OCI-LY7 (cell line): Measurements from ENCODE around the gene PTPN14. TPM values are rescaled to one million over a fixed set of nuclear protein-coding genes. Genes with fewer than 3 reads are reported as not detected.

Experiments
- BruUV-seq: library from RNA; stranded (reverse); fragments of 400-500 nt; replicated peaks from 2 replicates; lab custom pipeline; 2021; lab: Mats Ljungman, UMichigan
- CTCF ChIA-PET: fragments of 300-600 bp; sonication (Branson Sonifier 250); formaldehyde crosslinking; loops from one replicate; lab custom pipeline; 2022; ENCODE audit warnings: antibody characterized with exemption; ENCODE audit not compliant: unreplicated experiment; lab: Charles Lee
- POLR2A ChIA-PET: fragments of 300-600 bp; sonication (Branson Sonifier 250); formaldehyde crosslinking; loops from one replicate; lab custom pipeline; 2022; ENCODE audit warnings: antibody characterized with exemption; lab: Charles Lee
- DNase-seq: peaks from one replicate; pipeline ENCODE4 v3.0.0-alpha.2; 2015; ENCODE audit warnings: low spot score
- H2AFZ ChIP-seq: fragments of 200-600 bp; sonication (generic), shearing (Covaris generic); 2 replicates; pipeline ENCODE4 v1.6.1; 2014; ENCODE audit warnings: mild to moderate bottlenecking, antibody characterized with exemption, low read length, moderate library complexity
- H3K27ac ChIP-seq: fragments of 200-600 bp; sonication (generic); 2 replicates; pipeline ENCODE4 v1.5.1; 2014; ENCODE audit warnings: mixed run types, low read depth, mild to moderate bottlenecking, moderate library complexity, low read length, inconsistent platforms; ENCODE audit not compliant: poor library complexity, severe bottlenecking
- H3K36me3 ChIP-seq: fragments of 200-600 bp; sonication (generic); 2 replicates; pipeline ENCODE4 v1.6.1; 2014; ENCODE audit warnings: mild to moderate bottlenecking, antibody characterized with exemption, low read length, moderate library complexity, mixed read lengths; ENCODE audit not compliant: insufficient read depth
- H3K4me1 ChIP-seq: fragments of 200-600 bp; sonication (generic); 2 replicates; pipeline ENCODE4 v1.5.1; 2014; ENCODE audit warnings: mild to moderate bottlenecking, low read length; ENCODE audit not compliant: insufficient read depth, poor library complexity, severe bottlenecking
- H3K4me2 ChIP-seq: fragments of 200-600 bp; sonication (generic); 2 replicates; pipeline ENCODE4 v1.6.1; 2014; ENCODE audit warnings: mild to moderate bottlenecking, low read length
- H3K4me3 ChIP-seq: fragments of 200-600 bp; sonication (generic); 2 replicates; pipeline ENCODE4 v1.5.1; 2014; ENCODE audit warnings: mild to moderate bottlenecking, low read depth, low read length; ENCODE audit not compliant: poor library complexity, severe bottlenecking
- H3K79me2 ChIP-seq: fragments of 200-600 bp; sonication (generic); 2 replicates; pipeline ENCODE4 v1.6.1; 2016; ENCODE audit warnings: low read depth, mild to moderate bottlenecking, low read length, moderate library complexity, mixed read lengths; ENCODE audit not compliant: insufficient read depth
- H3K9me2 ChIP-seq: fragments of 200-600 bp; sonication (generic); 2 replicates; pipeline ENCODE4 v1.6.1; 2016; ENCODE audit warnings: mild to moderate bottlenecking, low read length, mixed read lengths; ENCODE audit not compliant: insufficient read depth
- H3K9me3 ChIP-seq: fragments of 200-600 bp; sonication (generic); 2 replicates; pipeline ENCODE4 v1.6.1; 2014; ENCODE audit warnings: mild to moderate bottlenecking, mixed run types, low read length, mixed read lengths
- H4K20me1 ChIP-seq: fragments of 200-600 bp; sonication (generic); 2 replicates; pipeline ENCODE4 v1.6.1; 2014; ENCODE audit warnings: mild to moderate bottlenecking, antibody characterized with exemption, low read length, moderate library complexity, mixed read lengths; ENCODE audit not compliant: insufficient read depth
- EZH2phosphoT487 ChIP-seq: fragments of 200-600 bp; sonication (generic); IDR thresholded peaks from 2 replicates; pipeline ENCODE4 v1.6.1; 2018; ENCODE audit warnings: low read depth, borderline replicate concordance, mild to moderate bottlenecking, mixed run types, antibody characterized with exemption, low read length, moderate library complexity, mixed read lengths
- intact Hi-C: fragments of 100-400 bp; cut with micrococcal nuclease; formaldehyde crosslinking; loops from one replicate; pipeline ENCODE4 v1.10.0; 2022; ENCODE audit not compliant: unreplicated experiment
- total RNA-seq, 2 experiments: library from RNA; depleted of rRNA in 1 of 2; stranded (reverse); fragments of >200 nt in 1 of 2; shearing (Covaris generic) in 1 of 2; gene quantifications; 2 replicates each; pipeline ENCODE4 v1.2.3, GENCODE V29; 2014 to 2022
- TF ChIP-seq, protein P1 (sequence below): fragments of 200-600 bp; sonication (generic); conservative IDR thresholded peaks from 2 replicates; pipeline ENCODE4 v1.5.1; 2014; ENCODE audit warnings: mild to moderate bottlenecking, antibody characterized with exemption, low read length, moderate library complexity, mixed read lengths

Gene PTPN14
- total RNA-seq, 2 experiments from 2014 or later: not detected

DNA sequence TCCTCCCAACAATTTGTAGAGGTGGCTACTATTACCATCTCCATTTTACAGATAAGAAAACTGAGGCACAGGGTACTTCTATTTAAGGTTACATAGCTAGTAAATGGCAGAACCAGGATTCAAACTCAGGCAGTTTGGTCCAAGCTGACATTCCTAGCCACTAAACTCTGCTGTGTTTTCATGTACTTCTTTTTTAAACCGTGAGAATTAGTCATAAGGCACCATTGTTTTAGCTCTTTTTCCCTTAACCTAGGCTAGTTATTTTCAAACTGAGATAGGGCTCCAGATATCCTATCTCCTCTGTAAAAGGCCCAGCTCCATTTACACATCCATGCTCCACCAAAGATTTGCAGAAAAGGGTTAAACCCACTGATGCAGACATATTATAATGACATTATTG lies 92.9 kb downstream of the PTPN14 start:
- H3K4me2 ChIP-seq: no peak overlapping the region
- no peaks in the 10 kb centered on the region for H3K36me3 ChIP-seq
- no peaks in the 10 kb centered on the region for H3K9me3 ChIP-seq
- TF ChIP-seq EZH2phosphoT487: no peak
- TF ChIP-seq, protein P1, sequence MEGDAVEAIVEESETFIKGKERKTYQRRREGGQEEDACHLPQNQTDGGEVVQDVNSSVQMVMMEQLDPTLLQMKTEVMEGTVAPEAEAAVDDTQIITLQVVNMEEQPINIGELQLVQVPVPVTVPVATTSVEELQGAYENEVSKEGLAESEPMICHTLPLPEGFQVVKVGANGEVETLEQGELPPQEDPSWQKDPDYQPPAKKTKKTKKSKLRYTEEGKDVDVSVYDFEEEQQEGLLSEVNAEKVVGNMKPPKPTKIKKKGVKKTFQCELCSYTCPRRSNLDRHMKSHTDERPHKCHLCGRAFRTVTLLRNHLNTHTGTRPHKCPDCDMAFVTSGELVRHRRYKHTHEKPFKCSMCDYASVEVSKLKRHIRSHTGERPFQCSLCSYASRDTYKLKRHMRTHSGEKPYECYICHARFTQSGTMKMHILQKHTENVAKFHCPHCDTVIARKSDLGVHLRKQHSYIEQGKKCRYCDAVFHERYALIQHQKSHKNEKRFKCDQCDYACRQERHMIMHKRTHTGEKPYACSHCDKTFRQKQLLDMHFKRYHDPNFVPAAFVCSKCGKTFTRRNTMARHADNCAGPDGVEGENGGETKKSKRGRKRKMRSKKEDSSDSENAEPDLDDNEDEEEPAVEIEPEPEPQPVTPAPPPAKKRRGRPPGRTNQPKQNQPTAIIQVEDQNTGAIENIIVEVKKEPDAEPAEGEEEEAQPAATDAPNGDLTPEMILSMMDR: no peak
- H2AFZ ChIP-seq: no peak overlapping the region
- CTCF ChIA-PET: interaction anchor here (0.6 kb wide), 1 partner anchor 16 kb away, joined by 3 read pairs; no protein-coding TSS in a partner anchor
- no peak for DNase-seq
- no peaks in the 10 kb centered on the region for H3K9me2 ChIP-seq
- no peak overlapping the region for H3K27ac ChIP-seq
- H3K79me2 ChIP-seq: no peaks in the 10 kb centered on the region
- intact Hi-C loops: no loop called here
- no TSS peak for BruUV-seq
- H3K4me3 ChIP-seq: no peak overlapping the region
- H3K4me1 ChIP-seq: no peaks in the 10 kb centered on the region
- H4K20me1 ChIP-seq: no peaks in the 10 kb centered on the region
- POLR2A ChIA-PET: interaction anchor here (0.8 kb wide), 1 partner anchor 28 kb away, joined by 3 read pairs; no protein-coding TSS in a partner anchor

DNA sequence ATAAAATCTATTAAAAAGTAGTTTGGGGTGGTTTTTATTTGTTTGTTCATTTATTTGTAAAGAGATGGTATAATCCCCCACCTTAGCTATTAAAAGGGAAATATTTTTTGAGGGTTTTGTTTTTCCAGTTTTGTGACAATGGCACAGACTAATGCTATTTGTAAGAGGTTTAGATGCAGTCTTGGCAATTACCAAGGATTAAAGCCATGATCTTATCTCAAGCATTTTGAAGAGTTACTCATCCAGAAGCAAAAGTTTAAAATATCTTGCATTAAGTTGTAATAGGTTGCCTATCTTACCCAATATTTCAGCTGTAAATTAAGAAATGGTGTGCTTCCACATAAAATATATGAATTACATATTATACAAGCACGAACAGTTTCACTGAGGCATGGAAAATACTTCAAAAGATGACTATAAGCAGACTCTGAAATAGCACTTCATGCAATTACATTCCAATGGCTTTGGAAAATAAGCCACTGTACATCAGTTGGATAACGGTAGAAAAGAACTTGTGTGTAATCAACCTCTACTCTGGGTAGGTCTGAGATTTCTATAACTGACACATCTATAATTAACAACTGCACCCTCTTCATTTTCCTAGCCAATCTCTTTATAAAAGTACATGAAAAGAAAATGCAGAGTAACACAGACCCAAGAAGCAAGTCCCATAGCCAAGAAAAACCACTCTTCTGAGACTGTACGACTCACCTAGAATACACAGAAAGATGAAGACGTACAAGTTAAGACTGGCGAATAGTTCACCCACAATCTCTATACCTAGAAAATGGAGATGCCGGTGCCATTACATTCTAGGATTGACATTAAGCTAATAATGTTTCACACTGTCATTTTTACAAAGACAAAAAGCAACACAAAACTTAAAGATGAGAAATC lies 95.2 kb downstream of the PTPN14 start:
- CTCF ChIA-PET: no interaction called here
- no peaks in the 10 kb centered on the region for H3K36me3 ChIP-seq
- no peaks in the 10 kb centered on the region for H3K9me2 ChIP-seq
- H3K4me1 ChIP-seq: no peaks in the 10 kb centered on the region
- H3K27ac ChIP-seq: no peak overlapping the region
- no peak overlapping the region for H3K4me2 ChIP-seq
- H4K20me1 ChIP-seq: no peaks in the 10 kb centered on the region
- intact Hi-C loops: no loop called here
- no peak overlapping the region for H3K4me3 ChIP-seq
- H3K79me2 ChIP-seq: no peaks in the 10 kb centered on the region
- DNase-seq: no peak
- H3K9me3 ChIP-seq: no peaks in the 10 kb centered on the region
- H2AFZ ChIP-seq: no peak overlapping the region
- TF ChIP-seq, protein P1: no peak
- TF ChIP-seq EZH2phosphoT487: no peak
- BruUV-seq: no TSS peak
- POLR2A ChIA-PET: interaction anchor here (0.6 to 1.9 kb wide), 4 partner anchors 17 to 294 kb away, joined by 4 to 7 read pairs (median 4); no protein-coding TSS in a partner anchor

DNA sequence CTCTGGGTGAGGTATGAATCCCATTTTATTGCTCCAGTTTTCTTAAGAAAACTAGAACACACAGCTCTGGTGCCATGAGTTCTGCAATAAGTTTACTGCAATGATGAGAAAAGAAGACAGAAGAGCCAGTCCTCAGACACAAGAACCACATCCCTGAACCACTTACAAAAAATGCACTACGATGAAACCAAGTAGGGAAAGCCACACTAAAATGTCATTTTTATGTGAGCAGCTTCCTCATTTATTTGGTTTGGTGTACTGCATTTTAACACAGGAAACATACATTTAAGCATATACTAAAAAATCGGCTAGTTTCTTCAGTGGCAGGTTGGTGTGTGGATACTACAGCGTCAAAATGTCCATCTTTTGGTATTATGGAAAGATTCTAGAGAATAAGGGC lies 95.9 kb downstream of the PTPN14 start:
- POLR2A ChIA-PET: interaction anchor here (1.9 kb wide), 1 partner anchor 23 kb away, joined by 7 read pairs; no protein-coding TSS in a partner anchor
- intact Hi-C loops: no loop called here
- DNase-seq: no peak
- CTCF ChIA-PET: no interaction called here
- Histone ChIP-seq H3K79me2 (no peaks in the 10 kb centered on the region), H3K9me2 (no peaks in the 10 kb centered on the region), H3K4me2 (no peak overlapping the region), H4K20me1 (no peaks in the 10 kb centered on the region), H3K9me3 (no peaks in the 10 kb centered on the region), H3K4me1 (no peaks in the 10 kb centered on the region), H2AFZ (no peak overlapping the region), H3K27ac (no peak overlapping the region), H3K4me3 (no peak overlapping the region), H3K36me3 (no peaks in the 10 kb centered on the region)
- TF ChIP-seq EZH2phosphoT487: no peak
- TF ChIP-seq, protein P1: no peak
- BruUV-seq: no TSS peak
